Tibial nerve (tissue), 4 donors: ENCODE measurements around the gene CRYAB. TPM values are rescaled to one million over a fixed set of nuclear protein-coding genes. Genes with fewer than 3 reads are reported as not detected.
A peak's percentile ranks its signal among the peaks of the same experiment; 100 is the strongest.

Source experiments
- DNase-seq, 2 donors: peaks; one replicate each; pipeline ENCODE4 v3.0.0-alpha.2; 2019; ENCODE audit warnings: low spot score in 2 of 2
- H3K27ac ChIP-seq, 4 donors: fragments of 200-600 bp; sonication (generic) in 3 of 4; one replicate each; pipeline ENCODE4 v1.5.1; 2017 to 2019; ENCODE audit warnings: mild to moderate bottlenecking in 1 of 4
- H3K27me3 ChIP-seq, 2 donors: fragments of 200-600 bp; sonication (generic) in 1 of 2; one replicate each; pipeline versions ENCODE4 v1.5.1 to v1.6.0; 2017 to 2019
- H3K36me3 ChIP-seq, 3 donors: fragments of 200-600 bp; sonication (generic); one replicate each; pipeline ENCODE4 v1.5.1; 2018 to 2019
- H3K4me1 ChIP-seq, 4 donors: fragments of 200-600 bp; sonication (generic) in 3 of 4; one replicate each; pipeline ENCODE4 v1.5.1; 2017 to 2019
- H3K4me3 ChIP-seq, 4 donors: fragments of 200-600 bp; sonication (generic) in 3 of 4; one replicate each; pipeline ENCODE4 v1.5.1; 2017 to 2019; ENCODE audit warnings: mild to moderate bottlenecking in 1 of 4, moderate library complexity in 1 of 4
- H3K9me3 ChIP-seq, 4 donors: fragments of 200-600 bp; sonication (generic) in 3 of 4; one replicate each; pipeline ENCODE4 v1.5.1; 2017 to 2019
- CTCF ChIP-seq, 5 experiments: fragments of 200-600 bp in 3 of 5; fragments of 450-650 bp in 2 of 5; sonication (generic) in 3 of 5; IDR thresholded peaks; one replicate each; pipeline ENCODE4 v1.5.1; 2016 to 2019; ENCODE audit warnings: antibody characterized with exemption in 5 of 5, mild to moderate bottlenecking in 3 of 5, moderate library complexity in 2 of 5
- EP300 ChIP-seq, 2 donors: sonication (generic); formaldehyde crosslinking; IDR thresholded peaks; one replicate each; pipeline ENCODE4 v1.6.1; 2017; ENCODE audit warnings: antibody characterized with exemption in 2 of 2, mild to moderate bottlenecking in 1 of 2
- POLR2A ChIP-seq, 2 donors: fragments of 450-650 bp; IDR thresholded peaks; one replicate each; pipeline ENCODE4 v1.6.1; 2017; ENCODE audit warnings: antibody characterized with exemption in 2 of 2, mild to moderate bottlenecking in 2 of 2, moderate library complexity in 2 of 2
- WGBS, 2 donors: methylation state at CpG; one replicate each; pipeline ENCODE4 v1.1.5; 2018; 5-methylcytosine and 5-hydroxymethylcytosine counted together
- total RNA-seq, 4 donors: library from RNA; depleted of rRNA; stranded (reverse); fragments of >200 nt; gene quantifications; one replicate each; pipeline ENCODE4 v1.1.0, GENCODE V29; 2016

Gene CRYAB
- total RNA-seq, 4 donors from 2014 or later = 353 to 879 (median 645) TPM

DNA sequence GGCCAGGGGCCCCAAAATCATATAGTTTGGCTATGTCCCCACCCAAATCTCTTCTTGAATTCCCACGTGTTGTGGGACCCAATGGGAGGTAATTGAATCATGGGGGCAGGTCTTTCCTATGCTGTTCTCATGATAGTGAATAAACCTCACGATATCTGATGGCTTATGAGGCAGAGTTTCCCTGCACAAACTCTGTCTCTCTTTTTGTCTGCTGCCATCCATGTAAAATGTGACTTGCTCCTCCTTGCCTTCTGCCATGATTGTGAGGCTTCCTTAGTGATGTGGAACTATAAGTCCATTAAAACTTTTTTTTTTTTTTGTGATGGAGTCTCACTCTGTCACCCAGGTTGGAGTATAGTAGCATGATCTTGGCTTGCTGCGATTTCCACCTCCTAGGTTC is 40.0 kb upstream of the CRYAB start:
- Histone ChIP-seq H3K9me3 (no peaks in the 10 kb centered on the region), H3K4me3 (no peak overlapping the region), H3K36me3 (no peaks in the 10 kb centered on the region), H3K4me1 (peaks cover 0 to 11% (median 4%) of the 10 kb centered on the region in 4 donors), H3K27ac (no peak overlapping the region), H3K27me3 (no peaks in the 10 kb centered on the region)
- TF ChIP-seq POLR2A (IDR thresholded peaks at IDR 0.05) (no peak), EP300 (IDR thresholded peaks at IDR 0.05) (no peak), CTCF (IDR thresholded peaks at IDR 0.05) (no peak)
- no peak for DNase-seq
- WGBS, 2 donors = 86 to 94% methylated on average over 3 of the region's 3 CpGs

DNA sequence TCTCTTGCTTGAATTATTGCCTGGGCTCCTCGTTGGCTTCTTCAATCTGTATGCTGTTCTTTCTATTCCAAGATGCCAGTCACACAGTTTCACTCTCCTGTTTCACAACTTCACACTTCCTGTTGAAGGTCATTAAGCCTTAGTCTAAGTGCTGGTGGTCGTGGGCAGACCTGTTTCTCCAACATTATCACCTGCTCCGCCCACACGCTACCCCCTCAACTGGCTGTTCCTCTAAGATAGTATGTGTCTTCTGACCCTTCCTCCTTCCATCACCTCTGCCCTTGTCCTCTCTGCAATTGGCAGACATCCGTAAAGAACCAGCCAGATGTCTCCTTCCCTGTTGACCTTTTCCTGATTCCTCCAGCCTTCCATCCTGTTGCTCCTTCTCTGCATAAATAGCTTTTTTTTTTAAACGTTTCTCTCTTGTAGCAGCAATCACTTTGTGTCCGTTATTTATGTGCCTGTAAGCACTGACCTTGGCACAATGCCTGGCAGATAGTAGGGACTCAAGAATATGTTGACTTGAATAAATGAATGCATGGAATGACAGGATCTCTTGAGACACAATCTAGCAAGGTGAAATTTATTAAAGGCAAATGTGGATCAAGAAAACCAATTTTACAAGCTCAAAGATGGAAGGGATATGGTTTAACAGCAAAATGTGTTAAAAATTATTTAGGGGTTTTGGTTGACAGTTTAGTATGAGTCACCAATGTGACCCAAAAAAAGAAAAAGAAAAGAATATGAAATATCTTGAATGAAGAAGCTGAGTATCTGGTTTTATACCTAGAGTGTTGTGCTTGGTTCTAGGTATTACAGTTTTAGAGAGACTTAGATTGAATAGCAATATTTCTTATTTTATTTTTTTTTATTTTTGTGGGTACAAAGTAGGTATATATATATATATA is 38.2 kb upstream of the CRYAB start:
- DNase-seq = no peak
- Histone ChIP-seq H3K9me3 (no peaks in the 10 kb centered on the region), H3K4me3 (no peak overlapping the region), H3K27me3 (no peaks in the 10 kb centered on the region), H3K27ac (no peak overlapping the region), H3K4me1 (peaks cover 0 to 24% (median 6%) of the 10 kb centered on the region in 4 donors), H3K36me3 (no peaks in the 10 kb centered on the region)
- TF ChIP-seq EP300 (IDR thresholded peaks at IDR 0.05) (no peak), CTCF (IDR thresholded peaks at IDR 0.05) (no peak), POLR2A (IDR thresholded peaks at IDR 0.05) (no peak)
- WGBS, 2 donors = 44 to 48% methylated on average over 7 of the region's 7 CpGs

DNA sequence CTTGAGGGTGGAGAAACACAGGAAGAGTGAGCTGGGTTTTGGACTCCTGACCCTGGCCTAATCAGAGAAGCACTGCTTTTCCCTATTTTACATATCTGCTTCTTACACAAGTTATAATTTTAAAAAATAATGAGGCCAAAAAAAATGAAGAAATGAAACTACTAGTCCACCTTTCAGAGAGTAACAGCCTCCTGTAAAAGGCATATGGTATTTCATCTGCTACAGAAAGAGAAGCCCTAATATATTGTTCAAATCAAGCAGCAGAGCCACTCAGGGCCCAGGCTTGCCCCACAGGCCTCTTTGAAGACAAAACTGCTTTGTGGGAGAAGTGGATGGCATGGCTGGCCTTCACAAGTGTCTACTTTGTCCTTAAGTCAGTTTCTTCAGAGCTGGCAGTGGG is 35.6 kb upstream of the CRYAB start:
- no peak for DNase-seq
- Histone ChIP-seq H3K4me1 (peaks cover 0 to 39% (median 8%) of the 10 kb centered on the region in 4 donors), H3K27ac (peak overlapping the region in 1 of 4 donors; percentile 76), H3K36me3 (no peaks in the 10 kb centered on the region), H3K9me3 (no peaks in the 10 kb centered on the region), H3K27me3 (no peaks in the 10 kb centered on the region), H3K4me3 (no peak overlapping the region)
- TF ChIP-seq POLR2A (IDR thresholded peaks at IDR 0.05) = no peak
- TF ChIP-seq CTCF (IDR thresholded peaks at IDR 0.05) = no peak
- TF ChIP-seq EP300 (IDR thresholded peaks at IDR 0.05) = no peak

DNA sequence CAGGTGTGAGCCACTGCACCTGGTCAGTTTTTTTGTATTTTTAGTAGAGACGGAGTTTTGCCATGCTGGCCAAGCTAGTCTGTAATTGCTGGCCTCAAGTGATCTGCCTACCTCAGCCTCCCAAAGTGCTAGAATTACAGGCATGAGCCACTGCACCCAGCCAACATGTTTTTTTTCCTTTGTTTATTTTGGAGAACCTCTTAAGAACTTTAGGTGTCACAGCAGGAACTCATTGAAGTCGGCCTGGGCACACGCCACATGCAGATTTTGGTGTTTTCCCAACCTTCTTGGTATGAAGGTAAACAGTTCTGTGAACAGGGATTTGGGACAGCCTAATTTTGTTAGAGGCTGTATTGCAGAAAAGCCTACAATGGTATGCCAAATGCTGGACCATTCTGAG is 34.9 kb upstream of the CRYAB start:
- WGBS, 2 donors = 56 to 60% methylated on average over 3 of the region's 3 CpGs
- H3K9me3 ChIP-seq = no peaks in the 10 kb centered on the region
- H3K27me3 ChIP-seq = no peaks in the 10 kb centered on the region
- no peaks in the 10 kb centered on the region for H3K36me3 ChIP-seq
- no peak for DNase-seq
- no peak overlapping the region for H3K4me3 ChIP-seq
- H3K27ac ChIP-seq = peak overlapping the region in 2 of 4 donors; percentile 4 to 76
- TF ChIP-seq CTCF (IDR thresholded peaks at IDR 0.05) (no peak), EP300 (IDR thresholded peaks at IDR 0.05) (no peak), POLR2A (IDR thresholded peaks at IDR 0.05) (no peak)
- H3K4me1 ChIP-seq = peaks cover 0 to 43% (median 8%) of the 10 kb centered on the region in 4 donors

- Histone ChIP-seq H3K9me3 (no peaks in the 10 kb centered on the region), H3K36me3 (no peaks in the 10 kb centered on the region), H3K27ac (peak overlapping the region in 2 of 4 donors; percentile 57 to 69), H3K4me3 (no peak overlapping the region), H3K27me3 (no peaks in the 10 kb centered on the region), H3K4me1 (peaks cover 0 to 50% (median 8%) of the 10 kb centered on the region in 4 donors)
- TF ChIP-seq POLR2A (IDR thresholded peaks at IDR 0.05) (no peak), CTCF (IDR thresholded peaks at IDR 0.05) (no peak), EP300 (IDR thresholded peaks at IDR 0.05) (no peak)
- DNase-seq = no peak
- 55 to 57% methylated on average over 1 of the region's 1 CpG for WGBS, 2 donors
Observed at GRCh38 chr11:111945198-111945597, 33.6 kb upstream of the CRYAB start.
